ENCODE results near the gene CHRNA7.

Gene CHRNA7

DNA sequence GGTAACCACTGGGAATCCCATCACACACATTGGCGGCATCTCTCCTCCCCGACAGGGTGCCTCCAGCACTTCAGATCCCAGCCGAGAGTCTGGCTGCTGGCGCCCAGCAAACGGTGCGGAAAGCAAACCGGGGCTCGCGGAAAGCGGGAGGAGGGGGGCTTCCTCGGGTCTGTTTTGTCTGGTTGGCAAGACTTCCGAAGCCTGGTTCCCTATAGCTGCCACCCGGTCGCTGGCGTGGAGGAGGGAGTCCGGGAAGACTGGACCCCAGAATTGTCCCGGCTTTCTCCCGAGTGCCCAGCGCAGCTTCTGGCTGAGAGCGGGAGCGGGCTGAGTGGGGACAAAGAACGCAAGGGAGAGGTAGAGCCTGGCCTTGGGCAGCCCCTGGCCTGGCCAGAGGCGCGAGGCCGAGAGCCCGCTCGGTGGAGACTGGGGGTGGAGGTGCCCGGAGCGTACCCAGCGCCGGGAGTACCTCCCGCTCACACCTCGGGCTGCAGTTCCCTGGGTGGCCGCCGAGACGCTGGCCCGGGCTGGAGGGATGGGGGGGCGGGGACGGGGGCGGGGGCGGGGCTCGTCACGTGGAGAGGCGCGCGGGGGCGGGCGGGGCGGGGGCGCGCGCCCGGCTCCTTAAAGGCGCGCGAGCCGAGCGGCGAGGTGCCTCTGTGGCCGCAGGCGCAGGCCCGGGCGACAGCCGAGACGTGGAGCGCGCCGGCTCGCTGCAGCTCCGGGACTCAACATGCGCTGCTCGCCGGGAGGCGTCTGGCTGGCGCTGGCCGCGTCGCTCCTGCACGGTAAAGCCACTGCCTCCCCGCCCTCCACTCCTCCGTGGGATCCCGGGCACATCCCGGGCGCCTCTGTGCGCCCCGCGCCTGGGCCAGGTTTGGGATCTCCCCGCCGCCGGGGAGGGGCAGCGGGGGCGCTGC is at the start of gene CHRNA7:
Gene CHRNA7 (plus strand): TSS at position 654 of the 920 bp plus-strand sequence. CDS start 80 bp downstream, at position 734.
- peak; percentile 52 for DNase-seq

DNA sequence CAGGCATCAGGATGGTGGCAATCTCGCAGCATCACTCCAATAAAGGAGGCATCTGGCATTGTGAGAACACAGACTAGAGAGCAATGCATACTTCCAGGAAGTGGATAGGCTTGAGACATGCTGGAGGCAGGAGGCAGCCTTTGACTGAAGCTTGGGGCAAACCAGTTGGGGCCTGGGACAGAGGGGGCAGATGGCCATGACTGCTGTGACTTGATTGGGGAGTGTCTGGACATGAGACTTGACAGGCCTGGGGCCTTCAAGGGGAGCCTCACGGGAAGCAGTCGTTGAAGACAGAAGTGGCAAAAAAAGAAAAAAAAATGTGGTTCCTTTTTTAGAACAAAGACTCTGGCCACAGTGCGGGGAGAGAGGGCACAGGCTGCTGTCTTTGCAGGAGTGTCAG is 44.7 kb upstream of the CHRNA7 start:
- DNase-seq = no peak

DNA sequence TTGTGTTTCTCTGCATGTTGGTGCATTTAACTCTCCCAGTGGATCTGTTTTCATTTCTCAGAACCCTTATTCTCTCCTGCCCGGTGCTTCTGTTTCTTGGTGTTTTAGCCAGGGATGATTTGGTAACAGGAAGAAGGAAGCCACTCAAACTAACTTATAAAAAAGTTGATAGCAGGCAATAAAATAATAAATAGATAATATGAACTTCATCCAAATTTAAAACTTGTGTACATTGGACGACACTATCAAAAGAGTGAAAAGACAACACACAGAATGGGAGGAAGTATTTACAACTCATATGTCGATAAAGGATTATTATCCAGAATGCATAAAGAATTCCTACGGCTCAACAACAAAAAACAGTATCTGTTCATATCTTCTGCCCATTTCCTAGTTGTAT is 37.3 kb upstream of the CHRNA7 start:
- DNase-seq = no peak

DNA sequence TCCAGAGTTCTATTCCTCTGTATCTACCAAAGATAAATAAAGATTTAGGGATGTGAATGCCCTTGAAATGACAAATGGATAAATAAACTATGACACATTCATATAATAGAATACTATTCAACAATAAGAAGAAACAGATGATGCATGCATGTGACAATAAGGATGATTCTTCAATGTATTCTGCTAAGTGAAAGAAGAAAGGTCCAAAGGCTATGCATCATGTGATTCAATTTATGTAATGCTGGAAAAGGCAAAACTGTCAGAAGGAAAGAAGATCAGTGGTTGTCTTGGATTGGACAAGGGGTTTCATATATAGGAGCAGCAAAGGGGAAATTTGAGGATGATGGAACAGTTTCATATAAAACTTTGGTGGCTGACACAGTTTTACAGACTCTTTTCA is 32.6 kb upstream of the CHRNA7 start:
- DNase-seq = no peak

DNA sequence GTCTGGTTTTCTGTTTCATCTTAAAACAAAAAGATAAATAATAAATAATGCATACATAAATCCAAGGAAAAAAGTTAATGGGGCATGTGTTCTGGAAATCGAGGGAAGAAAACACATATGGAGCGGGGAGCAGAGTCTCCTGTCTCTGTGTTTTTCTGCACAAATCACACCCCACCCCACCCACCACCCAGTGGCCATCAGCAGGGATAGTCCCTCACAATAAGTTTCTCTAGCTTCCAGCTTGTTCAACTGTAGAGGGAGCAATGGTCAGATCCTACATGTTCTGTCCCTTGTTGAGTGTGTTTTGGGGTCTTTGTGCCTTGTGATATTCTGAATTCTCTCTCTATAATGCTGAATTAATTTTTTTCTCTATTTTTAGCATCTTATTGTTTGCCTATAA is 26.8 kb upstream of the CHRNA7 start:
- DNase-seq = no peak

DNA sequence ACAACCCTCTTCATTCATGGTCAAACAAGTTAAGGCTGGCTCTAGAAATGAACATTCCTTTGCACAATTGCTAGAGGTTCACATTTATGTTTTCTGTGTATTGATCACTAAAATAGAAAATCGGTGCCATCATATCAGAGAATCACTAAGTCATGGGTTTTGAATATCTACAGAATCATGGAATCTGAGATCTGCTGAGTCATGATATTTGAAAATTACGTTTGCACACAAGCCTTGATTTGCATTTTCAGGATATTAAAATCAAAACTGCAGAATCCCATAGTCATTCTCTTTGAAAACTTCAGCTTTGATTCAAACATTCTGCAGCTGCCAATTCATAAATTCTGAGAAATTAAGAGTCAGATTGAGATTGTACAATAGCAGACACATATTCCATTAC is 26.1 kb upstream of the CHRNA7 start:
- DNase-seq = no peak

DNA sequence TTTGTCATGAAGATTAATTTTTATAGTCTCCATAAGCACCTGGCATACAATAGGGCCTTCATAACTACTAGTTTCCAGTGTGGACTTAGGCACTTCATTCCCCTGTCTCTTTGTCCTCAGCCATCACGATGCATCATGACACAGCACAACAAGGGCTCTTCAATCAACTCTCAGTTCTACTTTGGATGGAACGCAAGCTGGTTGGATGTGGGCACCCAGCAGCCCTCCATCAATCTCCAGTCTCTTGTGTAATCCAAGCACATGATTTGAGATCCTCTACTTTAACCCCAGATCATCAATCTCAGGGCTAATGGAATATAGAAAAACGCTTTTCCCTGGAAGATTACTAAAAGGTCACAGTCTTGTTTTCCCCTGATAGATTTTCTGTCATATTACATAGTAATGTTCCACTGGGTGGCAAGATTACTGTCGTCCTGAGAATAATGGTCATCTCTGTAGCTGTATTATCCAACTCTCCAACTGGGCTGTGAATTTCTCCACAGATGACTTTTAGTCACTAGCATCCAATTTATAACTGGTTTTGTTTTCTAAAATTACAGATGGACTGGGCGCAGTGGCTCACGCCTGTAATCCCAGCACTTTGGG is 22.9 kb upstream of the CHRNA7 start:
- no peak for DNase-seq

DNA sequence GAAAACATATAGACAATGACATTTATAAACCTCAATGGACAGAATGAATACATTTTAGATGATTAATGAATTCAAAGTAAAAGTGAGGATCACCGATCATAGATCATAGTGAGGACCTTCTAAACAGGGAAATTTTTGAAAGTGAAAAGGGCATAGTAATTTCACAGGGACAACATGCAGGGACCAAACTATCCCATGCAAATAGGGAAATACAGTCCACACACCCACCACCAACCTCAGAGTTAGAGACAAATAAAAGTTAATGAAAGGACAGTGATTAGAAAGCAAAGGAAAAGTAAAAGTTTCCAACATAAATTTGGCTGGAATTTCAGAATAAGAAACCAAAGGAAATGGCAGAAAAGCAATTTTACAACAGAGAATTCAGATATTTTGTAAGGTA is 15.4 kb upstream of the CHRNA7 start:
- DNase-seq = no peak

DNA sequence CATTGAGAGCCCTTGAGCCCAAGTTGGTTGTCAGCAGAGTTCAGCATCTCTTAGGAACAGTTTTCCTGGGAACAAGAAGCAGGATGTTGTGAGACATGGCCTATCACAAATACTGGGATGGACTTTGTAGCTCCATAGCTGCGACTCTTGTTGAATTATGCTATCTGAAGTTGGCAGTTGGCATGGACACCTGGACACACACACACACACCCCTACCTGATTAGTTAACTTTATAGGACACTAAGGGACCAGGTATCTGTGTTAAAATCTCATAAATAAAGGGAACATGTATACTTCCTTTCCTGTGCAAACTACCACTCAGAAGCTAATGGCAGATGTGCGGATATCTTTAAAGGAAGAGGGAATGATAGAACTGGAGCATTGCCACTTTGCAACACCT is 10.2 kb upstream of the CHRNA7 start:
- no peak for DNase-seq

DNA sequence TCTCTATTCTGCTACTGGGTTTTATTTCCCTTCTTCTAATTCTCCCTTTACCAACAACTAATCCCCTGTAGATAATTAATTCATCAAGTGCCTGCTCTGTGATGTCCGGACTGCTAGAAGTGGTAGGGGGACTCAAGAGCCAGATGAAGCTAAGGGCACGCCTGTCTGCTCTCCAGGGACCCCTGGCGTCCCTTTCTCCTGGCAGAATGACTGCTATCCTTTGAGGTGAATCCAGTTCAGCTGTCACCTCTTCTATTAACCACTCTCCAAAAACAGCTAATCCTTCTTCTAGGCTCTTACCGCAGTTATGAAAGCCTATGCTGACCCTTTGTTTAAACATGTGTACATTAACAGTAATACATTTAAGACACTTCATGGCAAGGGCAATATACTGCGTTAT is 1.4 kb upstream of the CHRNA7 start:
- DNase-seq = no peak

DNA sequence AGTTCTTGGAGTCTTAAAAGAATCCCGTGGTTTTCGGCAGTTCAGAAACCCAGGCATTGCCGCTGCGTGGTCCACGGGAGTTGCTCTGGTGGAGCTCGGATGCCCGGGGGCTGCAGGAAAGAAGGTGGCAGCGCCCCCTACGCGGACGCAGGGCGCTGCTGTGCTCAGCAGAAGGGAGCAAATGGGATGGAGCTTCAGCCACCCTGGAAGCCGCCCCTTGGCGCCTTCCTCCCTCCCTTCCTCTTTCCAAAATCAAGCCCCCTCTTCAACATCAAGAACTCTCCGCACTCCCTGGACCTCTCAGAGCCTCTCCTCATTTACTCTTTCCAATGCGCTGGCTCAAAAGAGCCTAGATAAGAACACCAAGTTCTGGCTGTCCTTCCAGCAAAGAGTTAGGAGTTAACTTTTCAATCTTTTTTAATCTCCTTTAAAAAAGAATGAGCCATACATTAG is 880 bp upstream of the CHRNA7 start:
- DNase-seq = no peak

DNA sequence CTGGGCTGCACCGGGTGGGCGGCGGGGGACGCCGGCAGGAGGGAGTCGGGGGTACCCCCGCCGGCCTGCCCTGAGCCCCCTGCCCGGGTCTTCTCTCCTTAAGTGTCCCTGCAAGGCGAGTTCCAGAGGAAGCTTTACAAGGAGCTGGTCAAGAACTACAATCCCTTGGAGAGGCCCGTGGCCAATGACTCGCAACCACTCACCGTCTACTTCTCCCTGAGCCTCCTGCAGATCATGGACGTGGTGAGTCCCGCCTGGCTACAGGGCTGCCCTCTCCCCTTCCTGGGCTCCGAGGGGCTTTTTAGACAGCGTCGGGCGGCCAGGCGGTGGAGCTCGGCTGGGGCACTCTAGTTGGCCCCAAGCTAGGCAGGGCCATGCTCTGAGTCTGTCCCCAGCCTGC is 480 bp downstream of the CHRNA7 start:
- DNase-seq = no peak

DNA sequence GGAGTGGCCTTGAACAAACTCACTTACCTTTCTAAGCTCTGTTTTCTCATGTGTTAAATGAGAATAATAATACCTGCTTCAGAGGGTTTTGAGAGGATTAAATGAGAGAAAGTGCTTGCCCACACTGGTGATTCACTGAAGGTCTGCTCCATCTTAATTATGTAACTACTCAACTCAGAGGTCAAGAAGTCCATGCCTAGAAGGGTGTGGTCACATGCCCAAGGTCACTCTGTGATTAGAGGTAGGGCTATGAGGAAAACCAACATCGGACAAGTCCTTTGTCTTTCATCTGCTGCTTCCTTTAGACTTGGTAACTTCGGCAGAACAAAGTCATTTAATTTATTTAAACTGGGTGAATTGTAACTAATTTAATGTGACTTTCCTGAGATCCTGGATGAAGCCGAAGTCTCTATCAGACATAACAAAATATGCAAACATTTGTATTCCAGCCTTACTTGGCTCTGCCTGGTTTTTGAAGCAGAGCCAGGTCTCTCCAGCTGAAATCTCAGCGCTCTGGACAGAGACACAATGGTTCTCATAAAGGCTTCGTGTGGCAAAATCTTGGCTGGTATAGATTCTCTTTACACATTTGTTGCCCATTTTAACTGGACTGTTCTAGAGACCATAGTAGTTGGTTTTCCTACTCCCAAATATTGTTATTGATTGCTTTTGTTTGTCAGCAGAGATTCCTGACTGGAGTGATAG is 3.0 kb downstream of the CHRNA7 start:
- no peak for DNase-seq

DNA sequence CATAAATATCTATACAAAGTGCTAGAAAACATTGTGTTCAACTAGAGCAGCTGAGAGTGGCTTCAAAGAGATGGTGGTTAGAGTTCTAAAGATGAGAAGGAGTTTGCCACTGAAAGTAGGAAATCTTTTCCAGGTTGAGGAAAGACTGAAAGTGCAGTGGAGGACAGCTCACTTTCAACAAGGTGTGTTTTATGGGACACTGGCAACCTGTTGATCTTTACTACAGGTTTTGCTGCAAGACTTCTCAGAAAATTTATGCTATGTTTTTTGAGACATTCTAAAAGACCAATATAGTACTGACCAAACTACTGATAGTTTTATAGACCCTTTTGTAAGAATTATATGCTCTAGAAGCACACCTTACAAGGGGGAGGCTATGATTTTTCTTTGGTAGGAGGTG is 3.8 kb downstream of the CHRNA7 start:
- no peak for DNase-seq

DNA sequence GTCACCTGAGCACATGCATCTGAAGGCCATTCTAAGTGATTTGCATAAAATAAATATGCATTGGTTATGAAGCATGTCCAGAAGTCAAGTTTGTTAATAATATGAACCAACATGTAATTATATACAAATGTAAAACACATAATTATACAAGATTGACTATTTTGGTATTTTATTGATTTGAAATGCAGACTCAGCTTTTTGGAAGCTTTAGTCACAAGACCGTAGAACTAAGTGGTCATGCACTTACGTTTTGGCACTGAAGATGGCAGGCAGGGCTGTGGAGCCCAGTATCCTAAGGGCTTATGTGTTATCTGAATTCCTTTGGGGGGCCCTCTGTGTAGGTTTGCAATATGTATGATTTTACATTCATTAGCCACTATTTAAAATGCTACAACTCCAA is 5.0 kb downstream of the CHRNA7 start:
- DNase-seq = no peak

DNA sequence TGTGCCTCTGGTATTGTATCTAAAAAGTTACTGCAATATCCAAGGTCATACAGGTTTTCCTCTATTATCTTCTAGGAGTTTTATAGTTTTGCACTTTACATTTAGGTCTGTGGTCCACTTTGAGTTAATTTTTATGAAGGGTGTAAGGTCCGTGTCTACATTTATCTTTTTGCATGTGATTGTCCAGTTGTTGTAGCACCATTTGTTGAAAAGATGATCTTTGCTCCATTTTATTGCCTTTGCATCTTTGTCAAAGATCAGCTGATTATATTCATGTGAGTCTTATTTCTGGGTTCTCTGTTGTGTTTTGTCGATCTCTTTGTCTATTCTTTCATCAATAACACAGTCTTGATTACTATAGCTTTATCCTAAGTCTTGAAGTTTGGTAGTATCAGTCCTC is 6.7 kb downstream of the CHRNA7 start:
- DNase-seq = no peak

DNA sequence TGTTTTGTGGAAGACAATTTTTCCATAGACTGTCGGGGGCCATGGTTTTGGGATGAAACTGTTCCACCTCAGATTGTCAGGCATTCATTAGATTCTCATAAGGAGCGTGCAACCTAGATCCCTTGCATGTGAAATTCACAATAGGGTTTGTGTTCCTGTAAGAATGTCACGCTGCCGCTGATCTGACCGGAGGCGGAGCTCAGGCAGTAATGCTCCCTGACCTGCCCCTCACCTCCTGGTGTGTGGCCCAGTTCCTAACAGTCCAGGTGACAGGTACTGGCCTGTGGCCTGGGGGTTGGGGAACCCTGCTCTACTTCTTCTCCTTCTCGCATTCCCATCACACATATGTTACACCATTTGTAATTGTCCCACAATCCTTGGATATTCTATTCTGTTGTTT is 11.0 kb downstream of the CHRNA7 start:
- DNase-seq = no peak

DNA sequence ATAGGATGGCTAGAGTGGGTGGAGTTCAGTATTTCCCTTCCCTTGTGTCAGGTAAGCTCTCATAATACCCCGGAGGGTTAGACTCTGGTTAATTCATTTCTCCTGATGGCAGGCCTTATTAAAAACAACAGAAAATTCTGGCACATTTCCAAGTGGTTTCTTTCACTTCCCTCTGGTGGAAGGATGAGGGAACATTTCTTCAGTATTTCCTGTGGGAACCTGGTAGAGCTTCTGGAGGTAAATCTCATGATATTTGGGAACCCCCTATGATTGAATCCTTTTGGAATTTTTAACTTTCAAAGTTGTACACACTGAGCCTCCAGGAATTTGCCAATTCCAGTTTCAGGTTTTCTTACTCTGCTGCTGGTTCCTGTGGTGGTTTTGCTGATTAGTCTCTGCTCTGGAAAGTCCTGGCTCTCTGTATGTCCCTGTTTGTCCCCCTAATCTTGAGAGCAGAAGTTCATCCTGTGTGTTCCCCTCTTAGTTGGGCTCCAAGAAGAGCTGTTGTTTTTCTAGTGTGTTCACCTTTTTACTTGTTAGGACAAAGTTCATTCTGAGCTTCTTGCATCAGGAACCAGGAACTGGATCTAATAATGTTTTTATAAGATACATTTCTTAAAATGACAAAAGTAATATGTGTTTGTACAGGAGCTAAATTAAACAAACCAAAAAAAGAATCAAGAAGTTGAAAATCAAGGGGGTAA is 12.1 kb downstream of the CHRNA7 start:
- DNase-seq = no peak

DNA sequence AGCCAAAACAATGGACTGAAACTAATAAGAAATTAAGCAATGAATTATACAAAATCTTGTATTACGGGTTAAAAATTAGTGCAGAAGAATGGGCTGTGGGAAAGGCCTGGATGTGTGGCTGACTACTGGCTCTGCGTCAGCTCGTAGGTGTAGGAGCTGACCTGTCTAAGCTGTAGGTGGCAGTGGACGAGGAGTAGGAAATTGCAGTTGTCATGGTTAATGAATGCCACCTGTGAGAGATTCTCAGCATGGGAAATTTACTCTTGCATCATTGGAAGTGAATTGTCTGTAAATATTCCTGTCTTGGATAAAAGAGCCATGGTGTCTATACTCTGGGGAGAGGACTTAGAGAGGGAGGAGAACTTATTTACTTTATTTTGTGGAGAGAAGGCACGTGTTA is 23.4 kb downstream of the CHRNA7 start:
- no peak for DNase-seq

DNA sequence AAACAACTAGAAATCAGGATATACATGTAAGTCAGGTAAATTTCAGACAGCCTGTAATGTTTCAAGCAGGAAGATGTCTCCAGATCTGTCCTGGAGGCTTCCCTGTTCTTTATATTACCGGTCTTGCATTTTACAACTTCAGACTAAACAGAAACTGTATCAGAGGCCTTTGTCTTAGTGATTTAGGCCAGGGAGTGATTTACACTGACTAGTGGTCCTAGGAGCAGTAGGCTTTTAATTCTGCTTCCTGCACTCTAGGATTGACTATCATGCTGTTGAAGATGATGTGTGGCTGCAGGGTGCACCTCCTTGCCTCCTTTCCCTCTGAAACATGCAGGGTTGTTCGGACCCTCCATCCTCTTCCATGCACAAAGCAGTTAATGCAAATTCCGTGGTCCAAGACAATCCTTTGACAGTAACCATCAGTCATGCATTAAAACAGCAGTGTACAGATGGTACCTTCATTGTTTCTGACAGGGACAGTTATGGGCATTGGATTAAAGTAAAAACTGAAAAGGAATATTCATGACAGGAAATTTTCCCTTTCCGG is 27.6 kb downstream of the CHRNA7 start:
- no peak for DNase-seq

DNA sequence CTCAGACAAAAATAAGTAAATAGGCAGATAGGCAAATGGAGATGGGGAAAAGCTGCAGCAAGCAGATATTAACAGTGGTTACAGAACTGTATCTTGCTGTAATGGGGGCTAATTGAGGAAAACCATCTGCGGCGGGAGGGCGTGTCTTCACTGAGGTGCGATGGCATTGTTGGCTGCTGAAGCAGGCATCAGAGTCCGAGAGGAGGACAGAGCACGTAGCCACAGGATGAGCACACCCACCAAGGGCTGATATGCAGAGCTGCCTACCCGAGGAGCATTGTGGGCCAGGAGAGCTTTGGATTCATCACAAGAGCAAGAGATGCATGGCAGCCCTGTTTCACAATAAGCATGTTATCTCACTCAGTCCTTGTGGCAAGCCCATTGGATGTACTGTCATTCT is 30.4 kb downstream of the CHRNA7 start:
- no peak for DNase-seq

DNA sequence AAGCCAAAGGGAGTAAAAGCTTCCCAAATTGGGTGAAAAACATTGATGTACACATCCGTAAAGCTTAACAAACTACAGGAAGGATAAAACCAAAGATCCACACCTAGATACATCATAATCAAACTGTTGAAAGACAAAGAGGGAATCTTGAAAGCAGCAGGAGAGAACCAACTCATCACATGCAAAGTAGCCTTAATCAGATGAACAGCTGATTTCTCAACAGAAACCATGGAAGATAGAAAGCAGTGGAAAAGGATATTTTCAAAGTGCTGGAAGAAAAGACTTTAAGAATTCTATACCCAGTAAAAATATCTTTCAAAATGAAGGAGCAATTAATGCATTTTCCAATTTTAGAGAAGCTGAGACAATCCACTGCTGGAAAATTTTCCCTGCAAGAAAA is 36.8 kb downstream of the CHRNA7 start:
- no peak for DNase-seq

DNA sequence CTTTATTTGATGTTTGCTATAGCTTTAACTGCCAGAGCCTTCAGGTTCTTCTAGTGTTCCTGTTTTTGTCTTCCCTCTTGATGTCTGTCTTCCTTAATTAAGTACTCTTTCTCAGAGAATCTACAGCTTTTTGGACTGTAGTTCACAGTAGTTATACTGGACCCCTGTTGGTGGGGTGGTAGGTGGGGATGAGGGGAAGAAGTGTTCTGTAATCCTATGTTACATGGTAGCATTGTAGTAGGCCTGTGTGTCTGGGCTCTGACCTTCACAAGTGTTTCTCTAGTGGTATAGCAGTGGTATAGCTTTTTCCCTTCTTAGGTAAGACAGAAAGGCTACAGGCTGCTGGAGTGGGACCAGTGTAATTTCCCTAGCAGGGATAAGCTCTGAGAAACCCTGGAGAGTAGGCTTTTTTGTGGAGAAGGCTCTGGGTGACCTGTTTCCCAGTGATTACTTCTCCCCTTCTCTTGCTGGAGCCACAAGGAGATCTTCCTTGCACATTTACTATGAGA is 59.6 kb downstream of the CHRNA7 start:
- DNase-seq = no peak
